K562 (cell line): Measurements from ENCODE around the gene BTBD2. TPM values are rescaled to one million over a fixed set of nuclear protein-coding genes. Genes with fewer than 3 reads are reported as not detected.
A peak's percentile ranks its signal among the peaks of the same experiment; 100 is the strongest.

Source experiments
- ARID1B ChIP-seq: fragments of 450-650 bp; IDR thresholded peaks from 2 replicates; pipeline ENCODE4 v1.6.1; 2016; ENCODE audit warnings: antibody characterized with exemption, mild to moderate bottlenecking, inconsistent platforms
- BRF1 ChIP-seq: IDR thresholded peaks from 3 replicates; pipeline ENCODE4 v1.6.1; 2011; ENCODE audit warnings: borderline replicate concordance, mild to moderate bottlenecking; ENCODE audit not compliant: insufficient read length; ENCODE audit errors: extremely low read depth
- EP300 ChIP-seq: IDR thresholded peaks from 2 replicates; pipeline ENCODE4 v1.6.1; 2012; ENCODE audit warnings: low read length, improper control_type of control experiment
- GMEB1 ChIP-seq: fragments of 250-450 bp; sonication (Bioruptor Pico); IDR thresholded peaks from 2 replicates; pipeline ENCODE4 v1.4.0; 2020; ENCODE audit warnings: mild to moderate bottlenecking
- HDAC2 ChIP-seq: fragments of 450-650 bp; IDR thresholded peaks from 2 replicates; pipeline ENCODE4 v1.6.1; 2016; ENCODE audit warnings: mild to moderate bottlenecking
- HIVEP1 ChIP-seq: fragments of 250-450 bp; sonication (Bioruptor Pico); IDR thresholded peaks from 2 replicates; pipeline ENCODE4 v1.4.0; 2020; ENCODE audit warnings: mild to moderate bottlenecking
- MAFK ChIP-seq: IDR thresholded peaks from 2 replicates; pipeline ENCODE4 v1.6.1; 2011; ENCODE audit warnings: low read length, improper control_type of control experiment
- MTA2 ChIP-seq: fragments of 450-650 bp; IDR thresholded peaks from 2 replicates; pipeline ENCODE4 v1.6.1; 2016; ENCODE audit warnings: low read depth
- NR1H2 ChIP-seq: sonication (generic); formaldehyde crosslinking; IDR thresholded peaks from 2 replicates; pipeline ENCODE4 v1.4.0; 2020; ENCODE audit warnings: mild to moderate bottlenecking, missing genetic modification reagents
- PHF20 ChIP-seq: fragments of 450-650 bp; IDR thresholded peaks from 2 replicates; pipeline ENCODE4 v1.6.1; 2018; ENCODE audit not compliant: partially characterized antibody
- PURB ChIP-seq: sonication (generic); formaldehyde crosslinking; IDR thresholded peaks from 2 replicates; pipeline ENCODE4 v1.9.0; 2021; ENCODE audit warnings: low read depth, mild to moderate bottlenecking, missing genetic modification reagents
- SAP30 ChIP-seq: fragments of 200-600 bp; sonication (generic); IDR thresholded peaks from 2 replicates; pipeline ENCODE4 v1.6.1; 2012; ENCODE audit warnings: borderline replicate concordance, low read depth, mild to moderate bottlenecking, moderate library complexity, low read length, control low read depth, inconsistent platforms; ENCODE audit not compliant: insufficient read depth, poor library complexity, severe bottlenecking
- SNRNP70 ChIP-seq: fragments of 200-400 bp; formaldehyde crosslinking; optimal IDR thresholded peaks from 2 replicates; pipeline ENCODE3; 2017; ENCODE audit warnings: low read depth, low read length
- ZBTB26 ChIP-seq: fragments of 450-650 bp; formaldehyde crosslinking; IDR thresholded peaks from 2 replicates; pipeline ENCODE4 v1.4.0; 2022; ENCODE audit warnings: missing genetic modification characterization
- ZBTB43 ChIP-seq: sonication (generic); formaldehyde crosslinking; IDR thresholded peaks from 2 replicates; pipeline ENCODE4 v1.8.0; 2023; ENCODE audit warnings: mild to moderate bottlenecking, missing genetic modification reagents
- ZC3H4 ChIP-seq: sonication (generic); formaldehyde crosslinking; IDR thresholded peaks from 2 replicates; pipeline ENCODE4 v1.9.0; 2021; ENCODE audit warnings: missing genetic modification reagents, borderline replicate concordance
- ZNF133 ChIP-seq: fragments of 250-450 bp; sonication (Bioruptor Pico); IDR thresholded peaks from 2 replicates; pipeline ENCODE4 v1.4.0; 2020; ENCODE audit warnings: mild to moderate bottlenecking
- ZNF324 ChIP-seq: fragments of 250-450 bp; sonication (Bioruptor Pico); IDR thresholded peaks from 2 replicates; pipeline ENCODE4 v1.4.0; 2020; ENCODE audit warnings: mild to moderate bottlenecking
- ZNF609 ChIP-seq: sonication (generic); formaldehyde crosslinking; IDR thresholded peaks from 2 replicates; pipeline ENCODE4 v1.8.1; 2023; ENCODE audit warnings: missing genetic modification reagents, mild to moderate bottlenecking, borderline replicate concordance
- ZNF644 ChIP-seq: fragments of 200-800 bp; sonication (Bioruptor generic); IDR thresholded peaks from 2 replicates; pipeline ENCODE4 v1.6.1; 2016; ENCODE audit warnings: low read depth, missing genetic modification characterization, missing compliant biosample characterization
- polyA plus RNA-seq, 8 experiments: library from polyadenylated mRNA; depleted of rRNA in 4 of 8; stranded (reverse) in 5 of 8; unstranded in 3 of 8; fragments of >200 nt; fragmentation: Nextera tagmentation in 2 of 8; fragmentation: Illumina TruSeq in 1 of 8; extraction: Ambion mirVana in 2 of 8; extraction: Trizol in 1 of 8; gene quantifications; 2 replicates each; pipeline versions ENCODE4 v1.2.1 to v1.2.3, GENCODE V29; 2011 to 2014; ENCODE audit warnings: inconsistent platforms in 1 of 8, missing spikeins in 1 of 8
- total RNA-seq, 7 experiments: library from RNA; depleted of rRNA in 6 of 7; stranded (reverse); fragments of >200 nt in 6 of 7; fragmentation: Illumina TruSeq in 2 of 7; extraction: Trizol in 2 of 7; gene quantifications; 2 replicates each; pipeline versions ENCODE4 v1.2.1 to v1.2.3, GENCODE V29; 2011 to 2021; ENCODE audit warnings: low replicate concordance in 1 of 7

Gene BTBD2
- total and polyA plus RNA-seq, 9 of the 15 experiments (the other 6 are each of a cell fraction or from before 2014, with no cell fraction given), result 0.10 to 15.6 (median 6.9) TPM

- TF ChIP-seq ZNF609 (CRISPR knock-in tag) (peak; percentile 85; the same call in 1 of the 2 replicates), NR1H2 (CRISPR knock-in tag) (no peak), ZC3H4 (no peak), ZNF133 (CRISPR knock-in tag) (0 out of 2 replicates have a peak, but pooled peaks have one; percentile 17), ZBTB43 (CRISPR knock-in tag) (no peak), SNRNP70 (no peak), MTA2 (no peak), ZNF324 (CRISPR knock-in tag) (no peak), EP300 (no peak; the same call in 1 of the 2 replicates), HDAC2 (peak; percentile 23; the same call in 1 of the 2 replicates), PURB (CRISPR knock-in tag) (no peak), GMEB1 (no peak; the same call in 1 of the 2 replicates), SAP30 (no peak), PHF20 (no peak), HIVEP1 (CRISPR knock-in tag) (peak; percentile 35; the same call in 1 of the 2 replicates), ZNF644 (tag) (peak; percentile 51; the same call in 1 of the 2 replicates), BRF1 (no peak), MAFK (0 out of 2 replicates have a peak, but pooled peaks have one; percentile 23), ZBTB26 (CRISPR knock-in tag) (no peak), ARID1B (no peak)
Observed at GRCh38 chr19:2060884-2061494, 45.5 kb upstream of the BTBD2 start (continued).
